ENCODE data around the gene RNASEH2C.

Gene RNASEH2C

DNA sequence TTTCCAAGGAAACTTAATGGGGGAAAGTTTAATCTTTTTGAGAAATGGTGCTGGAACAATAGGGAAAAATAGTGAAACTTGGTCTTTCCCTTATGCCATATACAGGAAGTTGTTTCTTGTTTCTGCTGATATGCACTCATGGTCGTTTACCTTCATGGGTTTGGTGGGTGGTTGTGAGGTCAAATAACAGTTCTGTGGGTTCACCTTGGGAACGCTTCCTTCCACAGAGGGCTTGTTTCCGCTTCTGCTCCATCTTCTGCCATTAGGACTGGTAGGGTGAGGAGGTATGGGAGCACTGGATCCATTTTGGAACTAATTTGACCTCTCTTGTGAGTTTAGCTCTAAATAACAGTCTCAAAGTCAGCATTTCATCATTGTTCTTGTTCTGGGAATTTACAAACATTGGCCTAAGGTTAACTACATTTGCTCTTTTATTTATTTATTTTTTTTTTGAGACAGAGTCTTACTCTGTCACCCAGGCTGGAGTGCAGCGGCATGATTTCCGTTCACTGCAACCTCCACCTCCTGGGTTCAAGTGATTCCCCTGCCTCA lies 40.3 kb downstream of the RNASEH2C start:
- no peak for DNase-seq

DNA sequence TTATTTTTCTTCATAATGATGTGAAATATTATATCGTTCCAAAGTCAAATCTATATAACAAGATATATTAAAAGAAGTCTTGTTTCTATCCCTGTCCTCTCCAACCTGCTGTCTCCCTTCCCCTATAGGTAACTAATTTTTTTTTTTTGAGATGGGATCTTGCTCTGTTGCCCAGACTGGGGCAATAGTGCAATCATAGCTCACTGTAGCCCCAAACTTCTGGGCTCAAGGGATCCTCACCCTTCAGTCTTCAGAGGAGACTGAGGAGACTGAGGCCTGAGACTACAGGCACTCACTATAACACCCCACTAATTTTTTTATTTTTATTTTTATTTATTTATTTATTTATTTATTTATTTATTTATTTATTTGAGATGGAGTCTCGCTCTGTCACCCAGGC lies 47.6 kb downstream of the RNASEH2C start:
- no peak for DNase-seq

DNA sequence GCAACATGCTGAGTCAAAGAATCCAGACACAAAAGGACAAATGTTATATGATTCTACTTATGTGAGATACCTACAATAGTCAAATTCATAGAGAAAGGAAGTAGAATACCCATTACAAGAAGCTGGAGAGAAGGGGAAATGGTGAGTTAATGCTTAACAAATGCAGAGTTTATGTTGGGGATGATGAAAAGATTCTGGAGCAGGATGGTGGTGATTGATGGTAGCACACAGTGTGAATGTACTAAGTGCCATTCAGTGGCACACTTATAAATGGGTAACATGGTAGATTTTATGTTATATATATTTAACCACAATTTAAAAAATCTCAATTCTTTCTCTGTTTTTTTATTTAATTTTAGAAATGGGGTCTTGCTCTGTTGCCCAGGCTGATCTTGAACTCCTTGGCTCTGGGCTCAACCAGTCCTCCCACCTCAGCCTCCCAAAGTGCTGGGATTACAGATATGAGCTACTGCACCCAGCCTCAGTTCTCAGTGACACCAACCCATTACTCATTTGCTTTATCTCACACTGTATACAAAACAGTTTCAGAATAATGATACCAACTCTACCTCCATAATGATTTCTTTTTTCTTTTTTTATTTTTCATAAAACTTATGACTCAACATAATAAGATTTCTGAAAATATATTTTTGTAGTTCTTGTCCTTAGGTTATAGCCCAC lies 48.3 kb downstream of the RNASEH2C start:
- no peak for DNase-seq

Measured in bone marrow (tissue), 2 donors.